Nephron progenitor cell (in vitro differentiated cells): ENCODE measurements around the gene GAS1.
A peak's percentile ranks its signal among the peaks of the same experiment; 100 is the strongest.

Experiments used
- DNase-seq: peaks from one replicate; pipeline ENCODE4 v3.0.0; 2021
- H3K27ac Mint-ChIP-seq: 2 replicates; pipeline ENCODE4 v1.8.0; 2021; ENCODE audit warnings: mild to moderate bottlenecking, moderate library complexity, mixed read lengths
- H3K27me3 Mint-ChIP-seq: 2 replicates; pipeline ENCODE4 v1.8.0; 2021; ENCODE audit warnings: mild to moderate bottlenecking, low read depth, mixed read lengths; ENCODE audit not compliant: poor library complexity
- H3K36me3 Mint-ChIP-seq: 2 replicates; pipeline ENCODE4 v1.8.0; 2021; ENCODE audit warnings: low read depth, mixed read lengths
- H3K4me1 Mint-ChIP-seq: 2 replicates; pipeline ENCODE4 v1.8.0; 2021; ENCODE audit warnings: mixed read lengths
- H3K4me3 Mint-ChIP-seq: 2 replicates; pipeline ENCODE4 v1.8.0; 2021; ENCODE audit warnings: mild to moderate bottlenecking, moderate library complexity, mixed read lengths
- H3K9me3 Mint-ChIP-seq: 2 replicates; pipeline ENCODE4 v1.8.0; 2021; ENCODE audit warnings: mild to moderate bottlenecking, moderate library complexity, mixed read lengths
- CTCF ChIP-seq: fragments of 200-600 bp; sonication (generic); IDR thresholded peaks from 2 replicates; pipeline ENCODE4 v1.5.0; 2021; ENCODE audit warnings: antibody characterized with exemption

Gene GAS1

GRCh38 chr9:86947146-86948073, at the start of gene GAS1:
Gene GAS1, minus strand, starts transcription at chr9:86947506. Its CDS starts 727 bp downstream, at chr9:86946779.
- DNase-seq, result peak; percentile 87
- peaks cover 39% of the 10 kb centered on the region for H3K36me3 Mint-ChIP-seq
- TF ChIP-seq CTCF, result no peak
- peaks cover 28% of the 10 kb centered on the region for H3K9me3 Mint-ChIP-seq
- H3K4me1 Mint-ChIP-seq, result peaks cover 41% of the 10 kb centered on the region
- H3K4me3 Mint-ChIP-seq, result peak within 1 kb of the TSS; percentile 89
- no peaks in the 10 kb centered on the region for H3K27me3 Mint-ChIP-seq
- peak within 1 kb of the TSS; percentile 93 for H3K27ac Mint-ChIP-seq

GRCh38 chr9:86994231-86994630, 46.9 kb upstream of the GAS1 start:
- Mint-ChIP-seq H3K4me3 (no peak overlapping the region), H3K9me3 (no peaks in the 10 kb centered on the region), H3K36me3 (no peaks in the 10 kb centered on the region), H3K4me1 (peaks cover 40% of the 10 kb centered on the region), H3K27ac (peak overlapping the region; percentile 46), H3K27me3 (peaks cover 3% of the 10 kb centered on the region)
- no peak for DNase-seq
- no peak for TF ChIP-seq CTCF

GRCh38 chr9:86993830-86994229, 46.5 kb upstream of the GAS1 start:
- Mint-ChIP-seq H3K9me3 (no peaks in the 10 kb centered on the region), H3K36me3 (no peaks in the 10 kb centered on the region), H3K4me1 (peaks cover 40% of the 10 kb centered on the region), H3K4me3 (no peak overlapping the region), H3K27me3 (peaks cover 3% of the 10 kb centered on the region), H3K27ac (no peak overlapping the region)
- TF ChIP-seq CTCF, result no peak
- no peak for DNase-seq

GRCh38 chr9:86991077-86991476, 43.8 kb upstream of the GAS1 start:
- Mint-ChIP-seq H3K27me3 (peaks cover 3% of the 10 kb centered on the region), H3K4me1 (peaks cover 42% of the 10 kb centered on the region), H3K27ac (no peak overlapping the region), H3K4me3 (no peak overlapping the region), H3K36me3 (no peaks in the 10 kb centered on the region), H3K9me3 (peaks cover 5% of the 10 kb centered on the region)
- TF ChIP-seq CTCF, result no peak
- no peak for DNase-seq

- no peak overlapping the region for H3K27ac Mint-ChIP-seq
- H3K36me3 Mint-ChIP-seq, result no peaks in the 10 kb centered on the region
- no peak for TF ChIP-seq CTCF
- H3K27me3 Mint-ChIP-seq, result peaks cover 3% of the 10 kb centered on the region
- peaks cover 43% of the 10 kb centered on the region for H3K4me1 Mint-ChIP-seq
- DNase-seq, result no peak
- no peak overlapping the region for H3K4me3 Mint-ChIP-seq
- H3K9me3 Mint-ChIP-seq, result peaks cover 5% of the 10 kb centered on the region
Observed at GRCh38 chr9:86990290-86990689, 43.0 kb upstream of the GAS1 start.

GRCh38 chr9:86987900-86988299, 40.6 kb upstream of the GAS1 start:
- Mint-ChIP-seq H3K9me3 (peaks cover 5% of the 10 kb centered on the region), H3K36me3 (no peaks in the 10 kb centered on the region), H3K4me3 (no peak overlapping the region), H3K4me1 (peaks cover 46% of the 10 kb centered on the region), H3K27ac (no peak overlapping the region), H3K27me3 (peaks cover 3% of the 10 kb centered on the region)
- DNase-seq, result no peak
- TF ChIP-seq CTCF, result no peak
